Measurements from ENCODE around the gene GJC2. TPM values are rescaled to one million over a fixed set of nuclear protein-coding genes. Genes with fewer than 3 reads are reported as not detected.

The GJC2 gene
- total RNA-seq, 2 donors from 2014 or later, result 0.95 to 3.6 TPM

GRCh38 chr1:228152097-228152917, 2.6 kb downstream of the GJC2 start:
- no peak overlapping the region for H3K4me3 ChIP-seq
- no peak for TF ChIP-seq CTCF (IDR thresholded peaks at IDR 0.05)
- DNase-seq (ENCODE audit: low spot score) (no peak), ATAC-seq (ENCODE audit: insufficient number of reproducible peaks, low FRiP score, low read depth) (no peak)
- no peaks in the 10 kb centered on the region for H3K9me3 ChIP-seq
- no peak overlapping the region for H3K27ac ChIP-seq
- H3K4me1 ChIP-seq (ENCODE audit: control insufficient read depth in 1 of 2, low read depth in 2 of 2), result peaks cover 26 to 34% of the 10 kb centered on the region in 2 donors
- H3K36me3 ChIP-seq, result peaks cover 4% of the 10 kb centered on the region
- H3K27me3 ChIP-seq (replicated peaks; ENCODE audit: insufficient read depth), result no peaks in the 10 kb centered on the region

- H3K27ac ChIP-seq, result no peak overlapping the region
- H3K36me3 ChIP-seq, result no peaks in the 10 kb centered on the region
- H3K4me3 ChIP-seq, result no peak overlapping the region
- H3K4me1 ChIP-seq (ENCODE audit: control insufficient read depth in 1 of 2, low read depth in 2 of 2), result peaks cover 26 to 34% of the 10 kb centered on the region in 2 donors
- H3K9me3 ChIP-seq, result no peaks in the 10 kb centered on the region
- DNase-seq (ENCODE audit: low spot score) (no peak), ATAC-seq (ENCODE audit: insufficient number of reproducible peaks, low FRiP score, low read depth) (no peak)
- H3K27me3 ChIP-seq (replicated peaks; ENCODE audit: insufficient read depth), result no peaks in the 10 kb centered on the region
- no peak for TF ChIP-seq CTCF (IDR thresholded peaks at IDR 0.05)
These were observed 3.2 kb downstream of the GJC2 start for GRCh38 chr1:228152918-228153258.

DNA sequence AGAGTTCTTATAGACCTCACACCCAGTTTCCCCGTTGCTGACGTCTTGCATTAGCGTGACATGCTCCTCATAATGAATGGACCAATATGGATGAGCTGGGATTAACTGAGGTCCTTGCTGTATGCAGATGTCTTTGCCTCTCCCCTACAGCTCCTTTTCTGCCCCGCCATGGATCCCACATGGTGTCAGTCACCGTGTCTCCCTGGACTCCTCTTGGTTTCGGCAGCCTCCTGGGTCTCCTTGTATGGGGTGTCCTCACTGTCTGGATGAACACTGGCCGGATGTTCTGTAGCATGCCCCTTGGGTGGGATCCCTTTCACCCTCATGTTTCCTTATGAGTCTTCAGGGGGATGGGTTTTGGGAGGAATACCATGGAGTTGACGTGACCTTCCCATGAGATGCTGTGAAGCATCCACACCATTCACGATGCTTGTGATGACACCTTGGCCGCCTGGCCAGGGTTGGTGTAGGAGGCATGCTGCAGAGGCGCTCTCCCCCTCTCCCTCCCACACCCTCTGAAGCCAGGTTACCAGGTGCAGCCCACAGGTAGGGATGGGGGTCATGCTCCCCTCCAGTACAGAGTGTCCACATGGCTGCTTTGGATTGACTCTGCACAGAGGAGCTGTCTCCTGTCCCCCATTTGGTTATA, 4.4 kb downstream of the GJC2 start:
- TF ChIP-seq CTCF (IDR thresholded peaks at IDR 0.05), result no peak
- no peak for ATAC-seq (ENCODE audit: insufficient number of reproducible peaks, low FRiP score, low read depth)
- peaks cover 23 to 28% of the 10 kb centered on the region in 2 donors for H3K4me1 ChIP-seq (ENCODE audit: control insufficient read depth in 1 of 2, low read depth in 2 of 2)

DNA sequence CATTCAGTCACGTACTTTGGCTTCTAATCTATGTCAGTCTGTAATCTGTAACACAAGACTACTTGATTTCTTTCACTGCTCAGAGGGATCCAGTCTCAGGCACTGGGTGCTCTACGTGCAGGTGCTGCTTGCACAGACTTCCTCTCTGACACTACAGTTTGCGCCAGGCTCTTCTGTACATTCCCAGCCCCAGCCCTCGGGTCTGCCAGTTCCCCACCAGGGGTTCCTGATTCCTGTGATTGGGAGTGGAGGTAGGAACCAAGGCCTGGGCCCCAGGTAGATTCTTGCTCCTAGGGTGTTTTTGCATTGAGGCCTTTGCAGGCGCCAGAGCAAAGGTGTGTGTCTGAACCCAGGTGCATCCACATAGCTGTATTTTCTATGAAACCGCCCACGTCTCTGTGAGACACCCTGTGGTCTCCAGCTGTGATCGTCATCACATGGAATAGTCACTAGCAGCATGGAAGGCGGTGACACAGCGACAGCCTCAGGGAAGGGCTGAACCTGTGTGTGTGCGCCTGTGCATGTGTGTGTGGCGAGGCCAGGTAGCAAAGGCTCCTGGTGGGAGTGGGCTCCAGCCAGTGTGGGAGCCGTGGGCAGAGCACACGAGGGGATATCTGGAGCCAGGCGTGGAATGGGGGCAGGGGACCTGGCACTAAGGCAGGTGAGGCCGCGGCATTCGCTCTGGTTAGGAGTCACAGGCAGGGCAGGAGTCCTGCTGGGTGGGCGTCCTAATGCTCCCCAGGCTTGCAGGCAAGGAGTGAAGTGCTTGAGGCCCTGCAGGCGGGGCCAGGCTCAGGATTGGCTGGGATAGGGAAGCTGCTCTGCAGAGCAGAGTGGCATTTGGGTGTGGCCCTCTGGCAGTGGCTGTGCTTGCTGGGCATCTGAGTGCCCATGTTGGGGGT, 5.2 kb downstream of the GJC2 start:
- Histone ChIP-seq H3K9me3 (no peaks in the 10 kb centered on the region), H3K27ac (no peak overlapping the region), H3K36me3 (no peaks in the 10 kb centered on the region), H3K4me1 (ENCODE audit: control insufficient read depth in 1 of 2, low read depth in 2 of 2) (peaks cover 15 to 20% of the 10 kb centered on the region in 2 donors), H3K27me3 (replicated peaks; ENCODE audit: insufficient read depth) (no peaks in the 10 kb centered on the region), H3K4me3 (no peak overlapping the region)
- no peak for TF ChIP-seq CTCF (IDR thresholded peaks at IDR 0.05)
- DNase-seq (ENCODE audit: low spot score) (no peak), ATAC-seq (ENCODE audit: insufficient number of reproducible peaks, low FRiP score, low read depth) (no peak)

More for the DNA sequence above, 4.4 kb downstream of the GJC2 start:
- no peaks in the 10 kb centered on the region for H3K36me3 ChIP-seq
- DNase-seq (ENCODE audit: low spot score), result no peak
- no peak overlapping the region for H3K4me3 ChIP-seq
- no peaks in the 10 kb centered on the region for H3K9me3 ChIP-seq
- H3K27me3 ChIP-seq (replicated peaks; ENCODE audit: insufficient read depth), result no peaks in the 10 kb centered on the region
- H3K27ac ChIP-seq, result no peak overlapping the region

All from thoracic aorta (tissue), 2 donors.